Activated CD8-positive, alpha-beta T cell treated with anti-CD3 and anti-CD28 coated beads for 36 hours (primary cell): ENCODE data around the gene SLC4A4. TPM values are rescaled to one million over a fixed set of nuclear protein-coding genes. Genes with fewer than 3 reads are reported as not detected.

Experiments used
- ATAC-seq: fragments of 200-7000 bp; cut with Tn5 transposase; one replicate; pipeline ENCODE4 v1.10.0; 2021; ENCODE audit warnings: mild to moderate bottlenecking, moderate library complexity
- CTCF ChIA-PET: fragments of 350-600 bp; sonication (Branson Sonifier 250); formaldehyde crosslinking; loops from one replicate; lab custom pipeline; 2021; ENCODE audit warnings: antibody characterized with exemption; lab: Charles Lee
- POLR2A ChIA-PET: fragments of 350-600 bp; sonication (Branson Sonifier 250); formaldehyde crosslinking; loops from one replicate; lab custom pipeline; 2021; ENCODE audit warnings: antibody characterized with exemption; lab: Charles Lee
- DNase-seq: peaks from one replicate; pipeline ENCODE4 v3.0.0-alpha.2; 2020
- H3K27ac Mint-ChIP-seq: one replicate; pipeline ENCODE4 v1.8.0; 2021; ENCODE audit warnings: mild to moderate bottlenecking, mixed read lengths
- H3K27me3 Mint-ChIP-seq: one replicate; pipeline ENCODE4 v1.8.0; 2021; ENCODE audit warnings: mixed read lengths
- H3K36me3 Mint-ChIP-seq: one replicate; pipeline ENCODE4 v1.8.0; 2021; ENCODE audit warnings: low read depth, mixed read lengths
- H3K4me1 Mint-ChIP-seq: one replicate; pipeline ENCODE4 v1.8.0; 2021; ENCODE audit warnings: low read depth, mixed read lengths
- H3K4me3 Mint-ChIP-seq: one replicate; pipeline ENCODE4 v1.8.0; 2021; ENCODE audit warnings: mild to moderate bottlenecking, moderate library complexity, mixed read lengths
- H3K9me3 Mint-ChIP-seq: one replicate; pipeline ENCODE4 v1.8.0; 2021; ENCODE audit warnings: mixed read lengths
- intact Hi-C: fragments of 100-400 bp; cut with micrococcal nuclease; formaldehyde crosslinking; loops from one replicate; pipeline ENCODE4 v1.10.0; 2022
- total RNA-seq, 2 experiments: library from RNA; stranded (reverse); gene quantifications; one replicate each; pipeline ENCODE4 v1.2.3, GENCODE V29; 2021
- TF ChIP-seq, protein P1 (sequence below): fragments of 200-600 bp; IDR thresholded peaks from one replicate; pipeline ENCODE4 v1.8.0; 2022; ENCODE audit warnings: antibody characterized with exemption, mild to moderate bottlenecking

Gene SLC4A4
- total RNA-seq, 2 experiments from 2014 or later: 0.59 to 0.81 TPM

DNA sequence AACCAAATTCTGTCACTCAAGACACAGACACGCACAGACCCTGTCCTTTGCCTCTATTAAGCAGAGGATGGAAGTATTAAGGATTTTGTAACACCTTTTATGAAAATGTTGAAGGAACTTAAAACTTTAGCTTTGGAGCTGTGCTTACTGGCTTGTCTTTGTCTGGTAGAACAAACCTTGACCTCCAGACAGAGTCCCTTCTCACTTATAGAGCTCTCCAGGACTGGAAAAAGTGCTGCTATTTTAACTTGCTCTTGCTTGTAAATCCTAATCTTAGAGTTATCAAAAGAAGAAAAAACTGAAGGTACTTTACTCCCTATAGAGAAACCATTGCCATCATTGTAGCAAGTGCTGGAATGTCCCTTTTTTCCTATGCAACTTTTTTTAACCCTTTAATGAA is 229.3 kb downstream of the SLC4A4 start:
- Mint-ChIP-seq H3K27ac (no peak overlapping the region), H3K36me3 (no peaks in the 10 kb centered on the region), H3K9me3 (no peaks in the 10 kb centered on the region), H3K4me3 (no peak overlapping the region), H3K27me3 (no peaks in the 10 kb centered on the region), H3K4me1 (no peaks in the 10 kb centered on the region)
- DNase-seq (no peak), ATAC-seq (no peak)
- TF ChIP-seq, protein P1, sequence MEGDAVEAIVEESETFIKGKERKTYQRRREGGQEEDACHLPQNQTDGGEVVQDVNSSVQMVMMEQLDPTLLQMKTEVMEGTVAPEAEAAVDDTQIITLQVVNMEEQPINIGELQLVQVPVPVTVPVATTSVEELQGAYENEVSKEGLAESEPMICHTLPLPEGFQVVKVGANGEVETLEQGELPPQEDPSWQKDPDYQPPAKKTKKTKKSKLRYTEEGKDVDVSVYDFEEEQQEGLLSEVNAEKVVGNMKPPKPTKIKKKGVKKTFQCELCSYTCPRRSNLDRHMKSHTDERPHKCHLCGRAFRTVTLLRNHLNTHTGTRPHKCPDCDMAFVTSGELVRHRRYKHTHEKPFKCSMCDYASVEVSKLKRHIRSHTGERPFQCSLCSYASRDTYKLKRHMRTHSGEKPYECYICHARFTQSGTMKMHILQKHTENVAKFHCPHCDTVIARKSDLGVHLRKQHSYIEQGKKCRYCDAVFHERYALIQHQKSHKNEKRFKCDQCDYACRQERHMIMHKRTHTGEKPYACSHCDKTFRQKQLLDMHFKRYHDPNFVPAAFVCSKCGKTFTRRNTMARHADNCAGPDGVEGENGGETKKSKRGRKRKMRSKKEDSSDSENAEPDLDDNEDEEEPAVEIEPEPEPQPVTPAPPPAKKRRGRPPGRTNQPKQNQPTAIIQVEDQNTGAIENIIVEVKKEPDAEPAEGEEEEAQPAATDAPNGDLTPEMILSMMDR: no peak
- intact Hi-C loops: no loop called here
- POLR2A ChIA-PET: no interaction called here
- CTCF ChIA-PET: no interaction called here

DNA sequence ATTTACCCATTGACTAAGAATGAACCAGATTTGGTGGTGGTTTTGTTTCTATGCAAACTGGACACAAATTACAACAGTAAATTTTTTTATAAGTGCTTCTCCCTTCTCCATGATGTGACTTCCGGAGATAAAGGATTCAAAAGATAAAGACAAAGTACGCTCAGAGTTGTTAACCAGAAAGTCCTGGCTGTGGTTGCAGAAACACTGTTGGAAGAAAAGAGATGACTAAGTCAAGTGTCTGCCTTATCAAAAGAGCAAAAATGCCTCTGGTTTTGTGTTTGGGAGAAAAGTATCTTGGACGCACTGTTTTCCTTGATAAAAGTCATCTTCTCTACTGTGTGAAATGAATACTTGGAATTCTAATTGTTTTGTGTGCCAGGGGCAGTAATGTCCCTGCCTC is 231.7 kb downstream of the SLC4A4 start:
- no peak for ATAC-seq
- Mint-ChIP-seq H3K27me3 (no peaks in the 10 kb centered on the region), H3K36me3 (no peaks in the 10 kb centered on the region), H3K4me3 (no peak overlapping the region), H3K27ac (no peak overlapping the region), H3K9me3 (peaks cover 3% of the 10 kb centered on the region), H3K4me1 (no peaks in the 10 kb centered on the region)
- intact Hi-C loops: no loop called here
- TF ChIP-seq, protein P1: no peak
- ChIA-PET CTCF (no interaction called here), POLR2A (no interaction called here)
- no peak for DNase-seq

DNA sequence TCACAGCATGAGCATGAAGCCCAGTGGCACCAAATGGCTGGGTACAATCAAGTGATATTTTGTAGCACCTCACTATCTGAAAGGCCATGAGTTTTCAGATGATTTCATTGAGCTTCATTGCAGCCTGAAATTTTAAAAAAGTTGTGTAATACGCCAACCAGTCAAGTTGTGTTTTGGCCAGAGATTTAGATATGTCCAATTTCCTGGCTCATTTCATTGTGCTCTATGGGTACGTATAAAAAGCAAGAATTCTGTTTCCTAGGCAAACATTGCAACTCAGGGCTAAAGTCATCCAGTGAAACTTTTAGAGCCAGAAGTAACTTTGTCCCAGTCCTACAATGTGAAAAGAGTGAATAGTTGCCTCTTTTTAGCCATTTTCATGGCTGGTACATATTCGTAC is 232.5 kb downstream of the SLC4A4 start:
- CTCF ChIA-PET: no interaction called here
- H3K27ac Mint-ChIP-seq: no peak overlapping the region
- intact Hi-C loops: no loop called here
- H3K27me3 Mint-ChIP-seq: no peaks in the 10 kb centered on the region
- TF ChIP-seq, protein P1: no peak
- no peaks in the 10 kb centered on the region for H3K4me1 Mint-ChIP-seq
- H3K9me3 Mint-ChIP-seq: peaks cover 3% of the 10 kb centered on the region
- no peak for ATAC-seq
- H3K4me3 Mint-ChIP-seq: no peak overlapping the region
- POLR2A ChIA-PET: no interaction called here
- no peaks in the 10 kb centered on the region for H3K36me3 Mint-ChIP-seq
- DNase-seq: no peak

DNA sequence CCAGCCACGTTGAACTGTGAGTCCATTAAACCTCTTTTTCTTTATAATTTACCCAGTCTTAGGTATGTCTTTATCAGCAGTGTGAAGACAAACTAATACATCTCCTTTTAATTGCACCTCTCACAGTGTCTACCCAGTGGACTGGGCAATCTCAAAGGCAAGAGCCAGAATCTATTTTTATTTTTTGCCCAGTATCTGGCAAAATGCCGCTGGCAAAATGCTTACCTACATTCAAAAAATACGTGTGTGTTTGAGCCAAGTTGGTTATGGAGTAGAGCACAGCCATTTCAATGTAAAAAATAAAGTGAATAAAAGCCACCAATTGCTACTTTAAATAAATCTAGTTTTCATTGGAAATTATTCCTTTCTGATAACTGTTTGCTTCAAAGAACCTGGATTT is 245.2 kb downstream of the SLC4A4 start:
- H3K9me3 Mint-ChIP-seq: peaks cover 4% of the 10 kb centered on the region
- DNase-seq (no peak), ATAC-seq (no peak)
- TF ChIP-seq, protein P1: no peak
- intact Hi-C loops: no loop called here
- ChIA-PET CTCF (no interaction called here), POLR2A (no interaction called here)
- no peak overlapping the region for H3K4me3 Mint-ChIP-seq
- no peak overlapping the region for H3K27ac Mint-ChIP-seq
- no peaks in the 10 kb centered on the region for H3K4me1 Mint-ChIP-seq
- no peaks in the 10 kb centered on the region for H3K27me3 Mint-ChIP-seq
- H3K36me3 Mint-ChIP-seq: no peaks in the 10 kb centered on the region

DNA sequence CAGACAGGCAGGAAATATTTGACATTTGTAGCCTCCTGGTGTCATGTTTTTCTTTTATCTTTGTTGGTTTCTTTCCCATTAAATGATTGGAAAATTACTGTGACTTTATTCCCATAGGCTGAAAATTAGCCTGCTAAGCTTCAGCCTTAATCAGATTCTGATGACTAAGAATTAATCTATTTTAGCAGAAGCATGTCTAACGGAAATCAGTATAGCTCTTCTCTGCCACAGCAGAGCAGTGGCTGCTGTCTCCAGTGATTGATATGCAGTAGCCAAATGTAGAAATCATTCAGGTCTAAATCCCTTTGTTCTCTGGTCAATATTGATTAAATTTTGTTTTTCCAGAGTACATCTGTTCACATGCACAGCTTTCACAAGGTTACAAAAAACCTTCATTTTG is 245.8 kb downstream of the SLC4A4 start:
- Mint-ChIP-seq H3K4me1 (no peaks in the 10 kb centered on the region), H3K4me3 (no peak overlapping the region), H3K27ac (no peak overlapping the region), H3K9me3 (peaks cover 4% of the 10 kb centered on the region), H3K27me3 (no peaks in the 10 kb centered on the region), H3K36me3 (no peaks in the 10 kb centered on the region)
- ATAC-seq (no peak), DNase-seq (no peak)
- intact Hi-C loops: no loop called here
- POLR2A ChIA-PET: no interaction called here
- CTCF ChIA-PET: no interaction called here
- TF ChIP-seq, protein P1: no peak
